ENCODE data around the gene NCK2. TPM values are rescaled to one million over a fixed set of nuclear protein-coding genes. Genes with fewer than 3 reads are reported as not detected.
A peak's percentile ranks its signal among the peaks of the same experiment; 100 is the strongest.

Gene NCK2
- total and polyA plus RNA-seq, 9 of the 15 experiments (the other 6 are each of a cell fraction or from before 2014, with no cell fraction given): 0.90 to 27.9 (median 15.9) TPM

GRCh38 chr2:105721991-105722511 is 22.7 kb upstream of the NCK2 start (continued):
- TF ChIP-seq, protein P1, sequence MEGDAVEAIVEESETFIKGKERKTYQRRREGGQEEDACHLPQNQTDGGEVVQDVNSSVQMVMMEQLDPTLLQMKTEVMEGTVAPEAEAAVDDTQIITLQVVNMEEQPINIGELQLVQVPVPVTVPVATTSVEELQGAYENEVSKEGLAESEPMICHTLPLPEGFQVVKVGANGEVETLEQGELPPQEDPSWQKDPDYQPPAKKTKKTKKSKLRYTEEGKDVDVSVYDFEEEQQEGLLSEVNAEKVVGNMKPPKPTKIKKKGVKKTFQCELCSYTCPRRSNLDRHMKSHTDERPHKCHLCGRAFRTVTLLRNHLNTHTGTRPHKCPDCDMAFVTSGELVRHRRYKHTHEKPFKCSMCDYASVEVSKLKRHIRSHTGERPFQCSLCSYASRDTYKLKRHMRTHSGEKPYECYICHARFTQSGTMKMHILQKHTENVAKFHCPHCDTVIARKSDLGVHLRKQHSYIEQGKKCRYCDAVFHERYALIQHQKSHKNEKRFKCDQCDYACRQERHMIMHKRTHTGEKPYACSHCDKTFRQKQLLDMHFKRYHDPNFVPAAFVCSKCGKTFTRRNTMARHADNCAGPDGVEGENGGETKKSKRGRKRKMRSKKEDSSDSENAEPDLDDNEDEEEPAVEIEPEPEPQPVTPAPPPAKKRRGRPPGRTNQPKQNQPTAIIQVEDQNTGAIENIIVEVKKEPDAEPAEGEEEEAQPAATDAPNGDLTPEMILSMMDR (IDR thresholded peaks at IDR 0.05 in 2 of 3, conservative IDR thresholded peaks at IDR 0.05 in 1 of 3; ENCODE audit: insufficient read depth in 2 of 3, low read depth in 1 of 3, low read length in 3 of 3): peak in 1 of 3 experiments; percentile 2; a peak in 1 of 6 replicates
- TF ChIP-seq FOXP4 (CRISPR knock-in tag; IDR thresholded peaks at IDR 0.05; ENCODE audit: borderline replicate concordance) (no peak), SRF (CRISPR knock-in tag; IDR thresholded peaks at IDR 0.05) (peak in 1 of 2 experiments; percentile 79; a peak in 2 of 4 replicates), ESRRA (IDR thresholded peaks at IDR 0.05; ENCODE audit: borderline replicate concordance, low read depth) (peak; percentile 37; the same call in 1 of the 2 replicates), L3MBTL2 (IDR thresholded peaks at IDR 0.05) (peak; percentile 83), ZNF589 (CRISPR knock-in tag; IDR thresholded peaks at IDR 0.05; ENCODE audit: low read depth) (peak; percentile 27; the same call in 1 of the 2 replicates), USF2 (CRISPR knock-in tag; IDR thresholded peaks at IDR 0.05) (0 out of 2 replicates have a peak, but pooled peaks have one; percentile 18), ZBED1 (IDR thresholded peaks at IDR 0.05) (no peak), SMARCA4 (IDR thresholded peaks at IDR 0.05) (peak; percentile 65; the same call in 1 of the 2 replicates), ZBTB7A (IDR thresholded peaks at IDR 0.05; ENCODE audit: borderline replicate concordance, control insufficient read depth, low read depth, low read length) (no peak), MTA3 (IDR thresholded peaks at IDR 0.05; ENCODE audit: borderline replicate concordance) (0 out of 2 replicates have a peak, but pooled peaks have one; percentile 14), ZNF778 (CRISPR knock-in tag; IDR thresholded peaks at IDR 0.05) (no peak)
- TF ChIP-seq, protein P2, sequence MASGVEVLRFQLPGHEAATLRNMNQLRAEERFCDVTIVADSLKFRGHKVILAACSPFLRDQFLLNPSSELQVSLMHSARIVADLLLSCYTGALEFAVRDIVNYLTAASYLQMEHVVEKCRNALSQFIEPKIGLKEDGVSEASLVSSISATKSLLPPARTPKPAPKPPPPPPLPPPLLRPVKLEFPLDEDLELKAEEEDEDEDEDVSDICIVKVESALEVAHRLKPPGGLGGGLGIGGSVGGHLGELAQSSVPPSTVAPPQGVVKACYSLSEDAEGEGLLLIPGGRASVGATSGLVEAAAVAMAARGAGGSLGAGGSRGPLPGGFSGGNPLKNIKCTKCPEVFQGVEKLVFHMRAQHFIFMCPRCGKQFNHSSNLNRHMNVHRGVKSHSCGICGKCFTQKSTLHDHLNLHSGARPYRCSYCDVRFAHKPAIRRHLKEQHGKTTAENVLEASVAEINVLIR (CRISPR knock-in tag; IDR thresholded peaks at IDR 0.05): 0 out of 2 replicates have a peak, but pooled peaks have one; percentile 50
- TF ChIP-seq, protein P3, sequence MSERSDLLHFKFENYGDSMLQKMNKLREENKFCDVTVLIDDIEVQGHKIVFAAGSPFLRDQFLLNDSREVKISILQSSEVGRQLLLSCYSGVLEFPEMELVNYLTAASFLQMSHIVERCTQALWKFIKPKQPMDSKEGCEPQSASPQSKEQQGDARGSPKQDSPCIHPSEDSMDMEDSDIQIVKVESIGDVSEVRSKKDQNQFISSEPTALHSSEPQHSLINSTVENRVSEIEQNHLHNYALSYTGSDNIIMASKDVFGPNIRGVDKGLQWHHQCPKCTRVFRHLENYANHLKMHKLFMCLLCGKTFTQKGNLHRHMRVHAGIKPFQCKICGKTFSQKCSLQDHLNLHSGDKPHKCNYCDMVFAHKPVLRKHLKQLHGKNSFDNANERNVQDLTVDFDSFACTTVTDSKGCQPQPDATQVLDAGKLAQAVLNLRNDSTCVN (CRISPR knock-in tag; IDR thresholded peaks at IDR 0.05): no peak
- TF ChIP-seq, protein P4, sequence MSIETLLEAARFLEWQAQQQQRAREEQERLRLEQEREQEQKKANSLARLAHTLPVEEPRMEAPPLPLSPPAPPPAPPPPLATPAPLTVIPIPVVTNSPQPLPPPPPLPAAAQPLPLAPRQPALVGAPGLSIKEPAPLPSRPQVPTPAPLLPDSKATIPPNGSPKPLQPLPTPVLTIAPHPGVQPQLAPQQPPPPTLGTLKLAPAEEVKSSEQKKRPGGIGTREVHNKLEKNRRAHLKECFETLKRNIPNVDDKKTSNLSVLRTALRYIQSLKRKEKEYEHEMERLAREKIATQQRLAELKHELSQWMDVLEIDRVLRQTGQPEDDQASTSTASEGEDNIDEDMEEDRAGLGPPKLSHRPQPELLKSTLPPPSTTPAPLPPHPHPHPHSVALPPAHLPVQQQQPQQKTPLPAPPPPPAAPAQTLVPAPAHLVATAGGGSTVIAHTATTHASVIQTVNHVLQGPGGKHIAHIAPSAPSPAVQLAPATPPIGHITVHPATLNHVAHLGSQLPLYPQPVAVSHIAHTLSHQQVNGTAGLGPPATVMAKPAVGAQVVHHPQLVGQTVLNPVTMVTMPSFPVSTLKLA (conservative IDR thresholded peaks at IDR 0.05): peak in 1 of 2 experiments; percentile 28; a peak in 1 of 4 replicates
- TF ChIP-seq, protein P5, sequence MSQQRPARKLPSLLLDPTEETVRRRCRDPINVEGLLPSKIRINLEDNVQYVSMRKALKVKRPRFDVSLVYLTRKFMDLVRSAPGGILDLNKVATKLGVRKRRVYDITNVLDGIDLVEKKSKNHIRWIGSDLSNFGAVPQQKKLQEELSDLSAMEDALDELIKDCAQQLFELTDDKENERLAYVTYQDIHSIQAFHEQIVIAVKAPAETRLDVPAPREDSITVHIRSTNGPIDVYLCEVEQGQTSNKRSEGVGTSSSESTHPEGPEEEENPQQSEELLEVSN (IDR thresholded peaks at IDR 0.05; ENCODE audit: borderline replicate concordance in 1 of 2, extremely low read depth in 1 of 2, insufficient read depth in 1 of 2, insufficient read length in 1 of 2, low read depth in 1 of 2, low read length in 1 of 2, poor library complexity in 1 of 2, severe bottlenecking in 1 of 2): no peak

All from K562 (cell line).